GM23248 (cell line): ENCODE data around the gene PRR12. TPM values are rescaled to one million over a fixed set of nuclear protein-coding genes. Genes with fewer than 3 reads are reported as not detected.

Source experiments
- DNase-seq: peaks from one replicate; pipeline ENCODE4 v3.0.0-alpha.2; 2015
- H2AFZ ChIP-seq: fragments of 200-600 bp; sonication (generic); 2 replicates; pipeline ENCODE4 v1.6.1; 2016; ENCODE audit warnings: antibody characterized with exemption
- H3F3A ChIP-seq: fragments of 200-600 bp; sonication (generic); 2 replicates; pipeline ENCODE4 v1.6.1; 2016; ENCODE audit warnings: mild to moderate bottlenecking, antibody characterized with exemption, mixed run types; ENCODE audit not compliant: insufficient read depth
- H3K27ac ChIP-seq: fragments of 200-600 bp; sonication (generic); 2 replicates; pipeline ENCODE4 v1.5.1; 2016; ENCODE audit warnings: mild to moderate bottlenecking
- H3K27me3 ChIP-seq: fragments of 200-600 bp; sonication (generic); replicated peaks from 2 replicates; pipeline ENCODE4 v1.6.1; 2016; ENCODE audit warnings: mild to moderate bottlenecking; ENCODE audit not compliant: insufficient read depth
- H3K36me3 ChIP-seq: fragments of 200-600 bp; sonication (generic); 2 replicates; pipeline ENCODE4 v1.6.1; 2016; ENCODE audit warnings: low read depth, mild to moderate bottlenecking
- H3K4me1 ChIP-seq: fragments of 200-600 bp; sonication (generic); 2 replicates; pipeline ENCODE4 v1.6.1; 2016; ENCODE audit warnings: mild to moderate bottlenecking; ENCODE audit not compliant: insufficient read depth
- H3K4me2 ChIP-seq: fragments of 200-600 bp; sonication (generic); one replicate; pipeline ENCODE4 v1.6.1; 2016; ENCODE audit warnings: mild to moderate bottlenecking; ENCODE audit not compliant: unreplicated experiment
- H3K4me3 ChIP-seq: fragments of 200-600 bp; sonication (generic); 2 replicates; pipeline ENCODE4 v1.5.1; 2016; ENCODE audit warnings: mild to moderate bottlenecking
- H3K79me2 ChIP-seq: fragments of 200-600 bp; sonication (generic); 2 replicates; pipeline ENCODE4 v1.6.1; 2016; ENCODE audit warnings: mild to moderate bottlenecking; ENCODE audit not compliant: insufficient read depth
- H3K9ac ChIP-seq: fragments of 200-600 bp; sonication (generic); 2 replicates; pipeline ENCODE4 v1.6.1; 2016; ENCODE audit warnings: mild to moderate bottlenecking
- H3K9me2 ChIP-seq: fragments of 200-600 bp; sonication (generic); 2 replicates; pipeline ENCODE4 v1.6.1; 2016; ENCODE audit warnings: mixed run types, mild to moderate bottlenecking, moderate library complexity; ENCODE audit not compliant: insufficient read depth
- H3K9me3 ChIP-seq: fragments of 200-600 bp; sonication (generic); one replicate; pipeline ENCODE4 v1.6.1; 2017; ENCODE audit warnings: low read depth
- H4K20me1 ChIP-seq: fragments of 200-600 bp; sonication (generic); 2 replicates; pipeline ENCODE4 v1.6.0; 2016; ENCODE audit not compliant: insufficient read depth
- EZH2 ChIP-seq: fragments of 200-600 bp; sonication (generic); IDR thresholded peaks from 2 replicates; pipeline ENCODE4 v1.6.1; 2018; ENCODE audit warnings: antibody characterized with exemption, mild to moderate bottlenecking; ENCODE audit not compliant: insufficient read depth, poor library complexity, severe bottlenecking
- EZH2phosphoT487 ChIP-seq: fragments of 200-600 bp; sonication (generic); IDR thresholded peaks from 2 replicates; pipeline ENCODE4 v1.6.1; 2018; ENCODE audit warnings: antibody characterized with exemption, moderate library complexity, mild to moderate bottlenecking, low read depth; ENCODE audit not compliant: insufficient read depth
- WGBS, 2 experiments: methylation state at CpG; one replicate each; pipeline ENCODE4 v1.1.6; 2015 to 2017; ENCODE audit warnings: low lambda C conversion rate in 2 of 2, low coverage in 1 of 2; ENCODE audit errors: missing lambda C conversion rate in 2 of 2; 5-methylcytosine and 5-hydroxymethylcytosine counted together
- in situ Hi-C: fragments of 300-500 bp; cut with MboI; formaldehyde crosslinking; loops from 2 replicates; pipeline ENCODE4 v1.15.0; 2020
- polyA plus RNA-seq: library from polyadenylated mRNA; unstranded; fragments of >200 nt; fragmentation: Nextera tagmentation; extraction: Ambion mirVana; gene quantifications from 2 replicates; pipeline ENCODE4 v1.2.1, GENCODE V29; 2016
- small RNA-seq: library from RNA; depleted of rRNA; stranded (forward); fragments of <200 nt; gene quantifications from one replicate; pipeline ENCODE3, GENCODE V24; 2014; ENCODE audit warnings: low read depth, low replicate concordance
- total RNA-seq: library from RNA; depleted of rRNA; stranded (reverse); fragments of >200 nt; shearing (Covaris generic); gene quantifications from 2 replicates; pipeline ENCODE4 v1.2.3, GENCODE V29; 2014; rRNA removed

The PRR12 gene
- total and polyA plus RNA-seq, 2 experiments from 2014 or later, result 0.86 to 2.9 TPM

DNA sequence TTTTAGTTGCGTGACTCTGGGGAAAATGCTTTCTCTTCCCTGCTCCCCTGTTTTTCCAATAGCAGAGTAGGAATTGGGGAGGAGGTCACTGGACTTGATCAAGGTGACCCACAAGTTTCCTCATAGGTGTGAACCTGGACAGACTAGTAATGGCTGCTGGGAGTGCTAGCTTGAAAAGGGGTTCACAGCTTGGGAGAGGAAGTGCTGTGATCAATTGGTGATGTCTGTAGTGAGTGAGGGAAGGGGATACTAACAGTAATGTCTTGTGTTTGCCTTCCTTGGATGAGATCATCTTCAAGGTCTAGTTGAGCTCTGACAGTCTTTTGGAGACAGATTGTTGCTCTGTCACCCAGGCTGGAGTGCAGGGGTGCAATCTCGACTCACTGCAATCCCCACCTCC, 76.5 kb downstream of the PRR12 start:
- DNase-seq, result no peak
- Histone ChIP-seq H3K36me3 (no peaks in the 10 kb centered on the region; the same call in 1 of the 2 replicates), H3K27me3 (no peaks in the 10 kb centered on the region), H3K9me3 (no peaks in the 10 kb centered on the region), H3K9ac (peak overlapping the region; percentile 89; the same call in 1 of the 2 replicates), H3F3A (0 out of 2 replicates have a peak, but pooled peaks cover 7% of the 10 kb centered on the region), H3K4me2 (no peak overlapping the region), H4K20me1 (no peaks in the 10 kb centered on the region), H3K4me3 (no peak overlapping the region), H3K4me1 (peaks cover 13% of the 10 kb centered on the region; the same call in 1 of the 2 replicates), H3K9me2 (no peaks in the 10 kb centered on the region), H2AFZ (no peak overlapping the region), H3K79me2 (peaks cover 30% of the 10 kb centered on the region), H3K27ac (no peak overlapping the region)
- in situ Hi-C loops, result no loop called here
- 96 to 100% methylated on average over 2 of the region's 2 CpGs for WGBS, 2 experiments
- no peak for TF ChIP-seq EZH2
- TF ChIP-seq EZH2phosphoT487, result no peak

DNA sequence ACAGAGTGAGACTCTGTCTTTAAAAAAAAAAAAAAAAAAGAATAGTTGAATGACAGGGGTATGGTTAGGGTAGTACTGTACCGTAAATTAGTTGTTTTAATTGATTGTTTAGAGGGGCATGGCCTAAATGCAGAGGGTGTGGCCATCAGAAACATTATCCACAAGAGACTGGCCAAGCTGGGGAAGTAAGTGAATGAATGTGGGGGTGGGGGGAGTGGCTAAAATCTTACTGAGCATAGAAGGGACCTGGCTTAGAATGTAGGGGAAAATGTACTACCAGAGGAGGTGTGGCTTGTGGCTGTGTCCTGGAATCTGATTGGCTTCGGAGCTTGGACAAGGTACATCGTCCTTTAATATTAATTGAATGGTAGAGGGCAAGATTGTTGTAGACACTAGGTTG, 78.5 kb downstream of the PRR12 start:
- WGBS, 2 experiments, result 88 to 91% methylated on average over 3 of the region's 3 CpGs
- H4K20me1 ChIP-seq, result no peaks in the 10 kb centered on the region
- H3K79me2 ChIP-seq, result peaks cover 13% of the 10 kb centered on the region
- no peaks in the 10 kb centered on the region for H3K9me3 ChIP-seq
- no peak for TF ChIP-seq EZH2
- TF ChIP-seq EZH2phosphoT487, result no peak
- no peak overlapping the region for H3K9ac ChIP-seq
- no peaks in the 10 kb centered on the region for H3F3A ChIP-seq
- peaks cover 8% of the 10 kb centered on the region; the same call in 1 of the 2 replicates for H3K4me1 ChIP-seq
- H3K36me3 ChIP-seq, result no peaks in the 10 kb centered on the region
- no peak overlapping the region for H3K4me3 ChIP-seq
- H3K4me2 ChIP-seq, result no peak overlapping the region
- H3K9me2 ChIP-seq, result no peaks in the 10 kb centered on the region
- in situ Hi-C loops, result no loop called here
- no peaks in the 10 kb centered on the region for H3K27me3 ChIP-seq
- no peak overlapping the region for H3K27ac ChIP-seq
- no peak overlapping the region for H2AFZ ChIP-seq
- DNase-seq, result peak; percentile 36

DNA sequence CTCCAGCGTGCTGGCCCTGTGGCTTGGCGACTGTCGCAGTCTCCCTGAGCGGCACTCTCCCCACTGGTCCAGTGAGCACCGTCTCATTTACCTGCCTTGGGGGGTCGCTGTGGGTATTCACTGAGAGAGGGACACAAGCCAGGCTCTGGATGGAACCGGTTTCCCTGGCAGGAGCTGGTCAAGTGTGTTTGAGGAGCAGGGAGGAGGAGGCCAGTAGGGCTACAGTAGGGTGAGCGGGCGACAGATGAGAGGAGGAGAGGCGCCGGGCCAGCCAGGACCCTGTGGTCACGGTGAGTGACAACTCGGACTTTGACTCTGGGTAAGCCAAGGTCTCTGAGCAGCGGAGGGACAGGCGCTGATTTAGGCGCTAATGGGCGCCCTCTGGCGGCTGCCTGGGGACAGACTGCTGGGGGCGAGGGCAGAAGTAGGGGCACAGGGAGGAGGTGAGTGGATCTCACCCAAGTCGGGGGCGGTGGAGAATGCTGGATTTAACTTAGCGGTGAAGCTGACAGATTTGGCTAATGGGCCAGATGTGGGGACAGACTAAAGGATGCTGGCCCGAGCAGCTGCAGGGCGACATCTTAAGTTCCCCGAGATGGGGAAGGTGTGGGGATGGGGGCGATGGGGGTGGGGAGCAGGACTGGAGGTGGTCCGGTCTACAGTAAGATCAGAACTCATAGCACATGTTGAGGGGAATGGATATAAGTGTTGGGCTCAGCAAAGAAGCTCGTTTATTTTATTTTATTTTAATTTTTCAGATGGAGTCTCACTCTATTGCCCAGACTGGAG, 81.3 kb downstream of the PRR12 start:
- H3K9me3 ChIP-seq, result no peaks in the 10 kb centered on the region
- H3K79me2 ChIP-seq, result peaks cover 2% of the 10 kb centered on the region
- WGBS, 2 experiments, result 28 to 31% methylated on average over 28 of the region's 28 CpGs
- peak overlapping the region; percentile 39; the same call in 1 of the 2 replicates for H3K9ac ChIP-seq
- H4K20me1 ChIP-seq, result no peaks in the 10 kb centered on the region
- peaks cover 8% of the 10 kb centered on the region; the same call in 1 of the 2 replicates for H3K4me1 ChIP-seq
- peak overlapping the region; percentile 50 for H3K4me2 ChIP-seq
- no peaks in the 10 kb centered on the region for H3K27me3 ChIP-seq
- in situ Hi-C loops, result no loop called here
- H3K9me2 ChIP-seq, result no peaks in the 10 kb centered on the region
- no peak overlapping the region for H3K27ac ChIP-seq
- peak; percentile 80 for DNase-seq
- H3K4me3 ChIP-seq, result 0 out of 2 replicates have a peak overlapping the region, but pooled peaks have one; percentile 32
- TF ChIP-seq EZH2 (no peak), EZH2phosphoT487 (no peak)
- H3F3A ChIP-seq, result peaks cover 11% of the 10 kb centered on the region
- H2AFZ ChIP-seq, result peak overlapping the region; percentile 79
- no peaks in the 10 kb centered on the region for H3K36me3 ChIP-seq

Small RNAs within 50 kb of the gene (small RNA-seq; reads per million reads assigned to genes)
- gene RF00019, result not detected

Other genes with a start within 250 kb of the PRR12 start
- 13.9 and 18.7 TPM in 2 replicates for gene TEAD2, start 228.8 kb upstream of the PRR12 start, total RNA-seq
- gene TEAD2, start 228.8 kb upstream of the PRR12 start, polyA plus RNA-seq, result 7.1 and 7.8 TPM in 2 replicates
- gene DKKL1, start 227.3 kb upstream of the PRR12 start, total RNA-seq, result 0.63 TPM in 1 of 2 replicates, not detected in the other
- 0.30 TPM in 1 of 2 replicates, not detected in the other for gene DKKL1, start 227.3 kb upstream of the PRR12 start, polyA plus RNA-seq
- gene KASH5, start 202.9 kb upstream of the PRR12 start, total RNA-seq, result not detected in 2 replicates
- not detected in 2 replicates for gene KASH5, start 202.9 kb upstream of the PRR12 start, polyA plus RNA-seq
- not detected in 2 replicates for gene PTH2, start 167.7 kb upstream of the PRR12 start, total RNA-seq
- not detected in 2 replicates for gene PTH2, start 167.7 kb upstream of the PRR12 start, polyA plus RNA-seq
- gene GFY, start 165.8 kb upstream of the PRR12 start, total RNA-seq, result not detected in 2 replicates
- not detected in 2 replicates for gene GFY, start 165.8 kb upstream of the PRR12 start, polyA plus RNA-seq
- gene SLC17A7, start 149.7 kb upstream of the PRR12 start, total RNA-seq, result not detected in 2 replicates
- gene SLC17A7, start 149.7 kb upstream of the PRR12 start, polyA plus RNA-seq, result not detected in 2 replicates
- gene PIH1D1, start 139.4 kb upstream of the PRR12 start, total RNA-seq, result 68.0 and 90.2 TPM in 2 replicates
- 73.5 and 79.9 TPM in 2 replicates for gene PIH1D1, start 139.4 kb upstream of the PRR12 start, polyA plus RNA-seq
- gene ALDH16A1, start 138.0 kb upstream of the PRR12 start, total RNA-seq, result 30.4 and 43.8 TPM in 2 replicates
- 9.0 and 9.4 TPM in 2 replicates for gene ALDH16A1, start 138.0 kb upstream of the PRR12 start, polyA plus RNA-seq
- gene FLT3LG, start 117.0 kb upstream of the PRR12 start, total RNA-seq, result 1.3 and 1.6 TPM in 2 replicates
- 4.6 and 5.7 TPM in 2 replicates for gene FLT3LG, start 117.0 kb upstream of the PRR12 start, polyA plus RNA-seq
- gene RPL13A, start 103.6 kb upstream of the PRR12 start, total RNA-seq, result 1,590 and 2,272 TPM in 2 replicates
- gene RPL13A, start 103.6 kb upstream of the PRR12 start, polyA plus RNA-seq, result 893 and 894 TPM in 2 replicates
- gene RPS11, start 94.7 kb upstream of the PRR12 start, total RNA-seq, result 1,666 and 2,372 TPM in 2 replicates
- gene RPS11, start 94.7 kb upstream of the PRR12 start, polyA plus RNA-seq, result 813 and 832 TPM in 2 replicates
- gene FCGRT, start 78.5 kb upstream of the PRR12 start, total RNA-seq, result 65.4 and 75.3 TPM in 2 replicates
- gene FCGRT, start 78.5 kb upstream of the PRR12 start, polyA plus RNA-seq, result 89.9 and 98.4 TPM in 2 replicates
- 570 and 656 TPM in 2 replicates for gene RCN3, start 63.2 kb upstream of the PRR12 start, total RNA-seq
- 779 and 813 TPM in 2 replicates for gene RCN3, start 63.2 kb upstream of the PRR12 start, polyA plus RNA-seq
- gene NOSIP, start 10.6 kb upstream of the PRR12 start, total RNA-seq, result 46.0 and 53.2 TPM in 2 replicates
- gene NOSIP, start 10.6 kb upstream of the PRR12 start, polyA plus RNA-seq, result 78.7 and 84.3 TPM in 2 replicates
- not detected in 2 replicates for gene PRRG2, start 9.9 kb upstream of the PRR12 start, total RNA-seq
- 0.13 and 0.18 TPM in 2 replicates for gene PRRG2, start 9.9 kb upstream of the PRR12 start, polyA plus RNA-seq
- gene RRAS, start 49.0 kb downstream of the PRR12 start, total RNA-seq, result 61.0 and 116 TPM in 2 replicates
- gene RRAS, start 49.0 kb downstream of the PRR12 start, polyA plus RNA-seq, result 337 and 347 TPM in 2 replicates
- 18.6 and 28.7 TPM in 2 replicates for gene SCAF1, start 51.0 kb downstream of the PRR12 start, total RNA-seq
- 8.4 and 8.5 TPM in 2 replicates for gene SCAF1, start 51.0 kb downstream of the PRR12 start, polyA plus RNA-seq
- 50.0 and 55.6 TPM in 2 replicates for gene IRF3, start 74.7 kb downstream of the PRR12 start, total RNA-seq
- gene IRF3, start 74.7 kb downstream of the PRR12 start, polyA plus RNA-seq, result 28.6 and 28.8 TPM in 2 replicates
- 4.3 and 9.5 TPM in 2 replicates for gene BCL2L12, start 74.8 kb downstream of the PRR12 start, total RNA-seq
- 16.6 and 16.7 TPM in 2 replicates for gene BCL2L12, start 74.8 kb downstream of the PRR12 start, polyA plus RNA-seq
- gene PRMT1, start 86.1 kb downstream of the PRR12 start, total RNA-seq, result 192 and 225 TPM in 2 replicates
- 164 and 173 TPM in 2 replicates for gene PRMT1, start 86.1 kb downstream of the PRR12 start, polyA plus RNA-seq
- gene ADM5, start 98.4 kb downstream of the PRR12 start, total RNA-seq, result 0.25 TPM in 1 of 2 replicates, not detected in the other
- gene ADM5, start 98.4 kb downstream of the PRR12 start, polyA plus RNA-seq, result 0.10 TPM in 1 of 2 replicates, not detected in the other
- 11.7 and 16.6 TPM in 2 replicates for gene CPT1C, start 99.9 kb downstream of the PRR12 start, total RNA-seq
- gene CPT1C, start 99.9 kb downstream of the PRR12 start, polyA plus RNA-seq, result 14.3 and 16.8 TPM in 2 replicates
- gene TSKS, start 172.1 kb downstream of the PRR12 start, total RNA-seq, result 0.38 and 2.1 TPM in 2 replicates
- 0.31 and 0.93 TPM in 2 replicates for gene TSKS, start 172.1 kb downstream of the PRR12 start, polyA plus RNA-seq
- gene AP2A1, start 175.8 kb downstream of the PRR12 start, total RNA-seq, result 118 and 124 TPM in 2 replicates
- 64.2 and 64.9 TPM in 2 replicates for gene AP2A1, start 175.8 kb downstream of the PRR12 start, polyA plus RNA-seq
- gene FUZ, start 222.1 kb downstream of the PRR12 start, total RNA-seq, result 17.7 and 21.1 TPM in 2 replicates
- 11.7 and 15.1 TPM in 2 replicates for gene FUZ, start 222.1 kb downstream of the PRR12 start, polyA plus RNA-seq
- gene MED25, start 227.1 kb downstream of the PRR12 start, total RNA-seq, result 21.8 and 24.2 TPM in 2 replicates
- gene MED25, start 227.1 kb downstream of the PRR12 start, polyA plus RNA-seq, result 17.4 and 21.9 TPM in 2 replicates